HEK293 (cell line): ENCODE measurements around the gene CXCL11.
"Not testable (repeated sequence)": the region's sequence is repeated elsewhere in the genome, so short reads cannot be mapped to it uniquely, and the experiment has no call there.

ENCODE experiments used
- CTCF ChIA-PET: fragments of 350-600 bp; formaldehyde crosslinking; extraction: SDS; loops from one replicate; lab custom pipeline; 2021; ENCODE audit warnings: antibody characterized with exemption; lab: Yijun Ruan, JAX
- POLR2A ChIA-PET: fragments of 300-600 bp; formaldehyde crosslinking; extraction: SDS; loops from one replicate; lab custom pipeline; 2020; ENCODE audit warnings: antibody characterized with exemption, inconsistent platforms; lab: Yijun Ruan, JAX
- H3K27ac ChIP-seq: fragments of 200-500 bp; sonication (Bioruptor generic); 2 replicates; pipeline ENCODE4 v1.5.1; 2014; ENCODE audit warnings: low read depth, low read length, control low read depth, inconsistent platforms; ENCODE audit errors: extremely low read depth
- H3K36me3 ChIP-seq, 2 experiments: fragments of 200-500 bp in 1 of 2; sonication (Bioruptor generic) in 1 of 2; 1 replicate in 1 of 2; 2 replicates in 1 of 2; pipeline ENCODE4 v1.5.1; 2014 to 2017; ENCODE audit warnings: inconsistent platforms in 2 of 2, low read length in 2 of 2; ENCODE audit not compliant: control insufficient read depth in 2 of 2, insufficient read depth in 1 of 2
- H3K4me1 ChIP-seq: fragments of 200-500 bp; sonication (Bioruptor generic); 2 replicates; pipeline ENCODE4 v1.5.1; 2014; ENCODE audit warnings: mild to moderate bottlenecking, low read length, inconsistent platforms; ENCODE audit not compliant: control insufficient read depth, insufficient read depth
- H3K4me3 ChIP-seq: 2 replicates; pipeline ENCODE4 v1.5.1; 2011; ENCODE audit warnings: low read depth, mild to moderate bottlenecking, control low read depth, low read length, moderate library complexity
- H3K9me3 ChIP-seq: fragments of 200-500 bp; sonication (Bioruptor generic); 2 replicates; pipeline ENCODE4 v1.5.1; 2014; ENCODE audit warnings: low read depth, low read length, inconsistent platforms; ENCODE audit not compliant: control insufficient read depth, insufficient read depth
- OVOL3 ChIP-seq: fragments of 450-650 bp; formaldehyde crosslinking; IDR thresholded peaks from 2 replicates; pipeline ENCODE4 v1.5.1; 2016; ENCODE audit warnings: missing biosample characterization, missing genetic modification characterization
- PRDM1 ChIP-seq: fragments of 450-650 bp; formaldehyde crosslinking; IDR thresholded peaks from 2 replicates; pipeline ENCODE4; 2016; ENCODE audit warnings: missing biosample characterization, missing genetic modification characterization
- REPIN1 ChIP-seq: fragments of 450-650 bp; formaldehyde crosslinking; IDR thresholded peaks from 2 replicates; pipeline ENCODE4 v1.5.1; 2017; ENCODE audit warnings: missing biosample characterization, missing genetic modification characterization, low read depth
- ZNF248 ChIP-seq: fragments of 450-650 bp; formaldehyde crosslinking; IDR thresholded peaks from 2 replicates; pipeline ENCODE4 v1.5.1; 2017; ENCODE audit warnings: missing biosample characterization, missing genetic modification characterization
- ZNF324 ChIP-seq: fragments of 450-650 bp; formaldehyde crosslinking; IDR thresholded peaks from 2 replicates; pipeline ENCODE4 v1.5.1; 2016; ENCODE audit warnings: missing biosample characterization, missing genetic modification characterization
- ZNF626 ChIP-seq: fragments of 450-650 bp; sonication (Bioruptor Pico); formaldehyde crosslinking; IDR thresholded peaks from 2 replicates; pipeline ENCODE4 v1.5.1; 2018; ENCODE audit warnings: missing biosample characterization, missing genetic modification characterization, inconsistent platforms
- ZNF747 ChIP-seq: fragments of 450-650 bp; formaldehyde crosslinking; IDR thresholded peaks from 2 replicates; pipeline ENCODE4 v1.5.1; 2016; ENCODE audit warnings: missing biosample characterization, missing genetic modification characterization
- TF ChIP-seq, protein P1 (sequence below): fragments of 450-650 bp; formaldehyde crosslinking; IDR thresholded peaks from 2 replicates; pipeline ENCODE4 v1.5.1; 2017; ENCODE audit warnings: missing biosample characterization, missing genetic modification characterization

CXCL11 gene

DNA sequence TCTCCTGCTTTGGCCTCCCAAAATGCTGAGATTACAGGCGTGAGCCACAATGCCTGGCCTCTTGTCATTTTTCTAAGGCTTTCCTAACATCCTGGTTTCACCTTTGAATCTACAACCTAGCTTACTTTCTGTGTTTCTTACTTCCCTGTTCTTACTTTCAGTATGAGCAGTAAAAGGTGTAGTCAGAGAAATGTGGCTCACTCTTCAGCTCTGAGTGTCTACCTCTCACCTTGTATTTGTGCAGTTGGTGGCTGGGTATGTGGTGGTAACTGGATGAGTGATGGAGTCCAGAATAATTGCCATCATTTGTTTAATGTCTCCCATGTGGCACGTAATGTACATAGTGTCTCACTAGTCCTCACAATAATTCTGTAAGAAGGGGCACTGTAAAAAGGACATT, 19.1 kb upstream of the CXCL11 start:
- no peak overlapping the region for H3K4me3 ChIP-seq
- ChIA-PET POLR2A (no interaction called here), CTCF (interaction anchor here (1.1 kb wide), 1 partner anchor 323 kb away, joined by 5 read pairs; no protein-coding TSS in a partner anchor)
- no peaks in the 10 kb centered on the region for H3K36me3 ChIP-seq
- no peaks in the 10 kb centered on the region for H3K4me1 ChIP-seq
- H3K9me3 ChIP-seq = no peaks in the 10 kb centered on the region
- TF ChIP-seq, protein P1, sequence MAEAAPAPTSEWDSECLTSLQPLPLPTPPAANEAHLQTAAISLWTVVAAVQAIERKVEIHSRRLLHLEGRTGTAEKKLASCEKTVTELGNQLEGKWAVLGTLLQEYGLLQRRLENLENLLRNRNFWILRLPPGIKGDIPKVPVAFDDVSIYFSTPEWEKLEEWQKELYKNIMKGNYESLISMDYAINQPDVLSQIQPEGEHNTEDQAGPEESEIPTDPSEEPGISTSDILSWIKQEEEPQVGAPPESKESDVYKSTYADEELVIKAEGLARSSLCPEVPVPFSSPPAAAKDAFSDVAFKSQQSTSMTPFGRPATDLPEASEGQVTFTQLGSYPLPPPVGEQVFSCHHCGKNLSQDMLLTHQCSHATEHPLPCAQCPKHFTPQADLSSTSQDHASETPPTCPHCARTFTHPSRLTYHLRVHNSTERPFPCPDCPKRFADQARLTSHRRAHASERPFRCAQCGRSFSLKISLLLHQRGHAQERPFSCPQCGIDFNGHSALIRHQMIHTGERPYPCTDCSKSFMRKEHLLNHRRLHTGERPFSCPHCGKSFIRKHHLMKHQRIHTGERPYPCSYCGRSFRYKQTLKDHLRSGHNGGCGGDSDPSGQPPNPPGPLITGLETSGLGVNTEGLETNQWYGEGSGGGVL = no peak
- TF ChIP-seq PRDM1 (tag by site-specific recombination) = peak; percentile 42; the same call in 1 of the 2 replicates
- H3K27ac ChIP-seq = no peak overlapping the region

GRCh38 chr4:76053730-76054129, 17.9 kb upstream of the CXCL11 start:
- POLR2A ChIA-PET = no interaction called here
- TF ChIP-seq ZNF747 (no peak), ZNF324 (no peak), ZNF248 (tag by site-specific recombination) (no peak), OVOL3 (tag by site-specific recombination) (no peak), REPIN1 (tag by site-specific recombination) (no peak), ZNF626 (tag by site-specific recombination) (no peak)
- H3K27ac ChIP-seq = no peak overlapping the region
- H3K4me1 ChIP-seq = no peaks in the 10 kb centered on the region
- no peaks in the 10 kb centered on the region for H3K36me3 ChIP-seq
- CTCF ChIA-PET = interaction anchor here (0.6 to 1.2 kb wide), 3 partner anchors 15 to 62 kb away, joined by 3 to 4 read pairs (median 4); no protein-coding TSS in a partner anchor
- no peaks in the 10 kb centered on the region for H3K9me3 ChIP-seq
- H3K4me3 ChIP-seq = no peak overlapping the region

DNA sequence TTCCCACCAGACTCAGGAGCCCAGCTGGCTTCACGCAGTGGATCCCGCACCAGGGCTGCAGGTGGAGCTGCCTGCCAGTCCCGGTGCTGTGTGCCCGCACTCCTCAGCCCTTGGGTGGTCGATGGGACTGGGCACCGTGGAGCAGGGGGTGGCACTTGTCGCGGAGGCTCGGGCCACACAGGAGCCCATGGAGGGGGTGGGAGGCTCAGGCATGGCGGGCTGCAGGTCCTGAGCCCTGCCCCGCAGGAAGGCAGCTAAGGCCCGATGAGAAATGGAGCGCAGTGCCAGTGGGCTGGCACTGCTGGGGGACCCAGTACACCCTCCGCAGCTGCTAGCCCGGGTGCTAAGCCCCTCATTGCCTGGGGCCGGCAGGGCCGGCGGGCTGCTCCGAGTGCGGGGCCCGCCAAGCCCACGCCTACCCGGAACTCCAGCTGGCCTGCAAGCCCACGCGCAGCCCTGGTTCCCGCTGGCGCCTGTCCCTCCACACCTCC, 14.7 kb upstream of the CXCL11 start:
- H3K27ac ChIP-seq, CTCF ChIA-PET, H3K9me3 ChIP-seq, POLR2A ChIA-PET, H3K36me3 ChIP-seq, H3K4me3 ChIP-seq, H3K4me1 ChIP-seq: not testable (repeated sequence)

DNA sequence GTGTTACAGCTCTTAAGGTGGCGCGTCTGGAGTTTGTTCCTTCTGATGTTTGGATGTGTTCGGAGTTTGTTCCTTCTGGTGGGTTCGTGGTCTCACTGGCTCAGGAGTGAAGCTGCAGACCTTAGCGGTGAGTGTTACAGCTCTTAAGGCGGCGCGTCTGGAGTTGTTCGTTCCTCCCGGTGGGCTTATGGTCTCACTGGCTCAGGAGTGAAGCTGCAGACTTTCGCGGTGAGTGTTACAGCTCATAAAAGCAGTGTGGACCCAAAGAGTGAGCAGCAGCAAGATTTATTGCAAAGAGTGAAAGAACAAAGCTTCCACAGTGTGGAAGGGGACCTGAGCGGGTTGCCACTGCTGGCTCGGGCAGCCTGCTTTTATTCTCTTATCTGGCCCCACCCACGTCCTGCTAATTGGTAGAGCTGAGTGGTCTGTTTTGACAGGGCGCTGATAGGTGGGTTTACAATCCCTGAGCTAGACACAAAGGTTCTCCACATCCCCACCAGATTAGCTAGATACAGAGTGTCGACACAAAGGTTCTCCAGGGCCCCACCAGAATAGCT, 14.1 kb upstream of the CXCL11 start:
- POLR2A ChIA-PET, H3K36me3 ChIP-seq: not testable (repeated sequence)

GRCh38 chr4:76044686-76045085, 8.8 kb upstream of the CXCL11 start:
- H3K27ac ChIP-seq, H3K36me3 ChIP-seq, H3K4me3 ChIP-seq, POLR2A ChIA-PET, CTCF ChIA-PET, H3K4me1 ChIP-seq, H3K9me3 ChIP-seq: not testable (repeated sequence)

More for the DNA sequence above, 14.1 kb upstream of the CXCL11 start:
- H3K4me3 ChIP-seq, H3K9me3 ChIP-seq, CTCF ChIA-PET, H3K27ac ChIP-seq, H3K4me1 ChIP-seq: not testable (repeated sequence)

DNA sequence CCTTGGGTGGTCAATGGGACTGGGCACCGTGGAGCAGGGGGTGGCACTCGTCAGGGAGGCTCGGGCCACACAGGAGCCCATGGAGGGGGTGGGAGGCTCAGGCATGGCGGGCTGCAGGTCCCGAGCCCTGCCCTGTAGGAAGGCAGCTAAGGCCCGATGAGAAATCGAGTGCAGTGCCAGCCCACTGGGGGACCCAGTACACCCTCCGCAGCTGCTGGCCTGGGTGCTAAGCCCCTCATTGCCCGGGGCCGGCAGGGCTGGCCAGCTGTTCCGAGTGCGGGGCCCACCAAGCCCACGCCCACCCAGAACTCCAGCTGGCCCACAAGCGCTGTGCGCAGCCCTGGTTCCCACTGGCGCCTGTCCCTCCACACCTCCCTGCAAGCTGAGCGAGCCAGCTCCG, 7.4 kb upstream of the CXCL11 start:
- POLR2A ChIA-PET, H3K9me3 ChIP-seq, H3K36me3 ChIP-seq, H3K4me3 ChIP-seq, H3K27ac ChIP-seq, H3K4me1 ChIP-seq: not testable (repeated sequence)
- CTCF ChIA-PET = interaction anchor here (0.6 kb wide), 1 partner anchor 24 kb away, joined by 3 read pairs; no protein-coding TSS in a partner anchor

DNA sequence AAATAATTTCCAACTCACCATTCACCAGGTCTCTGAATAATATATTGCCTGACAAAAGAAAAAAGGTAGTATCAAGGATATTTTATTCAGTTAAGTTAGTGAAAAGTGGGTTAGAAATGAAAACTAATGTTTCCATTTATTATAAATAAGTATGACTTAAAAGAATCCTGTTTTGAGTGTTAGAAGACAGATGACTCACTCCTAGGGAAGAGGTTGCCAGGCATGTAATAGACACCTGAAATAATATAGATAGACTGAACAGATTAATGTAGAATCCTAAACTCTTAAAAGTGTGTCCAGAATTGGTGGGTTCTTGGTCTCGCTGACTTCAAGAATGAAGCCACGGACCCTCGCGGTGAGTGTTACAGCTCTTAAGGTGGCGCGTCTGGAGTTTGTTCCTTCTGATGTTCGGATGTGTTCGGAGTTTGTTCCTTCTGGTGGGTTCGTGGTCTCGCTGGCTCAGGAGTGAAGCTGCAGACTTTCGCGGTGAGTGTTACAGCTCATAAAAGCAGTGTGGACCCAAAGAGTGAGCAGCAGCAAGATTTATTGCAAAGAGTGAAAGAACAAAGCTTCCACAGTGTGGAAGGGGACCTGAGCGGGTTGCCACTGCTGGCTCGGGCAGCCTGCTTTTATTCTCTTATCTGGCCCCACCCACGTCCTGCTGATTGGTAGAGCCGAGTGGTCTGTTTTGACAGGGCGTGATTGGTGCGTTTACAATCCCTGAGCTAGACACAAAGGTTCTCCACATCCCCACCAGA, 6.5 kb upstream of the CXCL11 start:
- POLR2A ChIA-PET, H3K27ac ChIP-seq, H3K36me3 ChIP-seq, H3K4me1 ChIP-seq, H3K9me3 ChIP-seq, H3K4me3 ChIP-seq, CTCF ChIA-PET: not testable (repeated sequence)
